Esophagus squamous epithelium (tissue), 5 donors: ENCODE data around the gene VPS26C. TPM values are rescaled to one million over a fixed set of nuclear protein-coding genes. Genes with fewer than 3 reads are reported as not detected.
"Not testable (repeated sequence)": the region's sequence is repeated elsewhere in the genome, so short reads cannot be mapped to it uniquely, and the experiment has no call there.

Source experiments
- DNase-seq: peaks from one replicate; lab custom pipeline; 2025; lab: John Stamatoyannopoulos, UW
- H3K27ac ChIP-seq, 4 donors: fragments of 200-600 bp; sonication (generic); one replicate each; pipeline ENCODE4 v1.5.1; 2016 to 2019; ENCODE audit warnings: mild to moderate bottlenecking in 1 of 4
- H3K27me3 ChIP-seq, 4 donors: fragments of 200-600 bp; sonication (generic); 1 replicate in 3 of 4; 2 replicates in 1 of 4; pipeline versions ENCODE4 v1.5.1 to v1.6.0; 2017 to 2021; ENCODE audit warnings: antibody characterized with exemption in 1 of 4
- H3K36me3 ChIP-seq, 3 donors: fragments of 200-600 bp; sonication (generic); one replicate each; pipeline ENCODE4 v1.5.1; 2016 to 2019
- H3K4me1 ChIP-seq, 3 donors: fragments of 200-600 bp; sonication (generic); one replicate each; pipeline ENCODE4 v1.5.1; 2017 to 2019
- H3K4me3 ChIP-seq, 4 donors: fragments of 200-600 bp; sonication (generic); 1 replicate in 3 of 4; 2 replicates in 1 of 4; pipeline ENCODE4 v1.5.1; 2016 to 2019; ENCODE audit warnings: mild to moderate bottlenecking in 2 of 4, moderate library complexity in 1 of 4
- H3K9me3 ChIP-seq, 3 donors: fragments of 200-600 bp; sonication (generic); one replicate each; pipeline ENCODE4 v1.5.1; 2016 to 2019
- CTCF ChIP-seq, 6 experiments: fragments of 450-650 bp in 4 of 6; fragments of 200-600 bp in 2 of 6; sonication (generic) in 2 of 6; IDR thresholded peaks; one replicate each; pipeline ENCODE4 v1.5.1; 2016 to 2019; ENCODE audit warnings: antibody characterized with exemption in 6 of 6, mild to moderate bottlenecking in 4 of 6, moderate library complexity in 4 of 6
- POLR2A ChIP-seq, 4 donors: fragments of 450-650 bp; IDR thresholded peaks; one replicate each; pipeline ENCODE4 v1.6.1; 2017; ENCODE audit warnings: antibody characterized with exemption in 4 of 4, mild to moderate bottlenecking in 4 of 4, moderate library complexity in 3 of 4
- WGBS, 2 donors: methylation state at CpG; one replicate each; pipeline ENCODE4 v1.1.5; 2018; 5-methylcytosine and 5-hydroxymethylcytosine counted together
- intact Hi-C: fragments of 100-400 bp; cut with DNase I; formaldehyde crosslinking; loops from one replicate; pipeline ENCODE4 v1.15.0; 2022
- total RNA-seq, 4 donors: library from RNA; depleted of rRNA; stranded (reverse); fragments of >200 nt; gene quantifications; one replicate each; pipeline ENCODE4 v1.1.0, GENCODE V29; 2016
- donor health status: DM: yes; HTN: yes; CAD: no.

Gene VPS26C
- 10 to 100 TPM; 35.6 to 58.0 (median 44.0) TPM for total RNA-seq

DNA sequence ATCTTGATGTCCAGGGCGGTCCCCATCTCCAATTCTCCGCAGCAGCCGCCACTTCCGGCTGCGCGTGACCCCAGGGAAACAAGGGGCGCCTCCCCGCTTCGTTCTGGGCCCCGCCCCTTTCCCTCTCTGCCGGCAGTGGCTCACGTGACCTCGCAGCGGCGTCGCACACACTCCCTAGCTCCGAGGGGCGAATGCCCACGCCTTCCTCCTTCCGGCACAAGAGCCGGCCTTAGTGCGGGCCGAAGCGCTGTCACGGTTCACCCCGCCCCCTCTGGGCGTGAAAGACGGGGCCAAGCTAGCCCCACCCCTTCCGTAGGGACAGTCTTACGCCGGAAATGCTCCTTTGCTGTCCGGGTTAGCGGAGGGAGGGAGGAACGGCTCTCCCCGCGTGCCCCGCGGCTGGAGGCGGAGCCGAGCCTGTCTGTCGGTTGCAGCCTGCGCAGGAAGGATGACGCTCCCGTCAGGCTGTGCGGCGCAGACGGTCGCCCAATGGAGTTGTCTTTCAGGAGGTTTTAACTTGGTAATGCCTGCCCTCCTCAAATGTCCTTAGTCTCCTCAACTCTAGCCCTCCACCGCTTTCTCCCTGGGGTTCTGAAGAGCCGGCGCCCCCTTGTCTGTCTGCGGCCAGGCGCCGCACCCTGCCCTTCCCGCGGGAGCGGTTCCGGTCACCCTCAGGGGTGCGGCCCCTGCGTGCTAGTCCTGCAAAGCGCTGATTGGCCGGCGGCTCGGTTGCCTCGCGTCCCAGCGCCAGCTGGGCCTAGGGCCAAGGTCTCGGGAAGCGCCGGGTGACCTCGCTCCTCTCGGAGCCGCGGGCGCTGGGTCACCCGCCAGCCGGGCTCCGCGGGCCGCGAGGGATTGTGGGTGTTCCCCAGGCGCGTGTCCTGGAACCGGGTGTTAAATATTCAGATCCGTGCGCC is at the start of gene VPS26C:
TSS of gene VPS26C (minus strand) at position 66 of the 917 bp plus-strand sequence. CDS start at position 26, 40 bp downstream.
- WGBS, 2 donors, result 1 to 4% methylated on average over 4 to 20 of the region's 86 CpGs
- Histone ChIP-seq H3K27me3 (no peaks in the 10 kb centered on the region), H3K36me3 (no peaks in the 10 kb centered on the region), H3K27ac (peak within 1 kb of the TSS; percentile 97 to 99 (median 99)), H3K4me1 (peaks cover 18 to 74% (median 34%) of the 10 kb centered on the region in 3 donors), H3K4me3 (peak within 1 kb of the TSS; percentile 76 to 92 (median 84)), H3K9me3 (no peaks in the 10 kb centered on the region)
- peak in 2 of 6 experiments; percentile 1 to 13 for TF ChIP-seq CTCF (IDR thresholded peaks at IDR 0.05)
- TF ChIP-seq POLR2A (IDR thresholded peaks at IDR 0.05), result peak in 3 of 4 donors; percentile 69 to 77 (median 71)
- peak; percentile 92 for DNase-seq
- intact Hi-C loops, result loop anchor here (2.0 kb wide), 1 partner anchor 99 kb away; the partner anchor contains the start of gene DYRK1A

DNA sequence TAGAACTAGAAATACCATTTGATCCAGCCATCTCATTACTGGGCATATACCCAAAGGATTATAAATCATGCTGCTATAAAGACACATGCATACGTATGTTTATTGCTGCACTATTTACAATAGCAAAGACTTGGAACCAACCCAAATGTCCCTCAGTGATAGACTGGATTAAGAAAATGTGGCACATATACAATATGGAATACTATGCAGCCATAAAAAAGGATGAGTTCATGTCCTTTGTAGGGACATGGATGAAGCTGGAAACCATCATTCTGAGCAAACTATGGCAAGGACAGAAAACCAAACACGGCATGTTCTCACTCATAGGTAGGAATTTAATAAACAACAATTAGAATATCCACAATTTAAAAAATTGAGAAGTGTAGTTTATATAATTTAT is 48.9 kb upstream of the VPS26C start:
- H3K27me3 ChIP-seq, H3K4me1 ChIP-seq, DNase-seq, H3K4me3 ChIP-seq, H3K36me3 ChIP-seq, intact Hi-C loops, H3K27ac ChIP-seq: not testable (repeated sequence)
- 58 to 62% methylated on average over 2 of the region's 2 CpGs for WGBS, 2 donors
- peaks cover 0 to 23% (median 16%) of the 10 kb centered on the region in 3 donors for H3K9me3 ChIP-seq

DNA sequence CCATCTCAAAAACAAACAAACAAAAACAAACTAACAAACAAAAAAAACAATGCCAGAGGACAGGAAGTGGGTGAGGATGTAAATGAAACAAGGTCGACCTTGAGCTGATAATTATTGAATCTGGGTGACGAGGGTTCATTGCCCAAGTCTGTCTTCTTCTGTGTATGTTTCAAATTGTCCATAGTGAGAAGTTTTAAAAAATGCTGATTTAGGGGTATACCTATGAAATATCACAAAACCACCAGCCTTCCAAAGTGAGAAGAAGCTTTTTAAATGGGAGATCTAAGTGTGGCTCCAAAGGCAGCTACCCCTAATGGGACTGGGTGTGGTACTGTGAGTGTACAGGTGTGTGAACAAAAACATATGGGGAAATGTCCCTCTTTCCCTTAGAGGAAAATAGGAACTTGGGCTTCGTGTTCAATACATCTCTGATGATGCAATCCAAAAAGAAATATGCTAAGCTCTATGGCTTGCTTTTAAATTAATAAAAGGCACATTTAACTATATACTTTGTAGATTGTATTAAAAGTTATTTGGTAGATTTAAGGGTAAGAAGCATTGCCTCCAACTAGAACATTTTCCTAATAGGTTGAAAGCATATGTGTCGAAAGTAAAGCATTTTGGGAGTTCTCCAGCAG is 33.1 kb upstream of the VPS26C start:
- Histone ChIP-seq H3K9me3 (no peaks in the 10 kb centered on the region), H3K27me3 (no peaks in the 10 kb centered on the region), H3K4me1 (no peaks in the 10 kb centered on the region), H3K36me3 (no peaks in the 10 kb centered on the region), H3K4me3 (no peak overlapping the region), H3K27ac (no peak overlapping the region)
- DNase-seq, result no peak
- TF ChIP-seq CTCF (IDR thresholded peaks at IDR 0.05), result no peak
- no peak for TF ChIP-seq POLR2A (IDR thresholded peaks at IDR 0.05)
- WGBS, 2 donors, result 61 to 76% methylated on average over 4 of the region's 4 CpGs
- intact Hi-C loops, result no loop called here

DNA sequence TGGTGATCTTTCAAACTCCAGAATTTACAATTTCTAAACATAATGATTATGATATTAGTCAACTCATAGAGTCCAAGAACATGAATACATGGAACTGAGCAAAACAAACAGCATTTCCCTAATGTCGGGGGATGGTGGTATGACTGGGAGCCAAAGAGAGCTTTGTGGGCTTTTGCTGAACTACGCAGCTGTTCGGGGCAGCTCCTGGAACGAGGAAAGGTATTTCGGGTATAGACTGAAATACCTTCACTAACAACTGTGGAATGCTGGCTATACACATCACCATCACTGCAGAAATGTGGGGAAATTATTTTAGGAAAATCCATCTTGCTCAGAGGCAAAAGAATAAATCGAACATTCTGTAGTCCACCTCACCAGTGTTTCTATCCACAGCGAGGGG is 30.2 kb upstream of the VPS26C start:
- TF ChIP-seq POLR2A (IDR thresholded peaks at IDR 0.05) (no peak), CTCF (IDR thresholded peaks at IDR 0.05) (no peak)
- no peaks in the 10 kb centered on the region for H3K4me1 ChIP-seq
- no peaks in the 10 kb centered on the region for H3K9me3 ChIP-seq
- H3K4me3 ChIP-seq, result no peak overlapping the region
- no peaks in the 10 kb centered on the region for H3K27me3 ChIP-seq
- DNase-seq, result no peak
- WGBS, 2 donors, result 81 to 84% methylated on average over 7 of the region's 7 CpGs
- no peaks in the 10 kb centered on the region for H3K36me3 ChIP-seq
- intact Hi-C loops, result no loop called here
- no peak overlapping the region for H3K27ac ChIP-seq

GRCh38 chr21:37294679-37295078 is 27.5 kb upstream of the VPS26C start:
- Histone ChIP-seq H3K9me3 (no peaks in the 10 kb centered on the region), H3K27me3 (no peaks in the 10 kb centered on the region), H3K4me1 (no peaks in the 10 kb centered on the region), H3K27ac (no peak overlapping the region), H3K36me3 (no peaks in the 10 kb centered on the region), H3K4me3 (no peak overlapping the region)
- DNase-seq, result no peak
- no peak for TF ChIP-seq POLR2A (IDR thresholded peaks at IDR 0.05)
- no peak for TF ChIP-seq CTCF (IDR thresholded peaks at IDR 0.05)
- WGBS, 2 donors, result 45 to 52% methylated on average over 5 of the region's 5 CpGs
- intact Hi-C loops, result no loop called here
